HS-27A (cell line): ENCODE measurements around the gene GNG3.
"Not testable (repeated sequence)": the region's sequence is repeated elsewhere in the genome, so short reads cannot be mapped to it uniquely, and the experiment has no call there.

Experiments used
- DNase-seq: peaks from one replicate; pipeline ENCODE4 v3.0.0-alpha.2; 2012; ENCODE audit warnings: low read depth, missing footprints

The GNG3 gene

DNA sequence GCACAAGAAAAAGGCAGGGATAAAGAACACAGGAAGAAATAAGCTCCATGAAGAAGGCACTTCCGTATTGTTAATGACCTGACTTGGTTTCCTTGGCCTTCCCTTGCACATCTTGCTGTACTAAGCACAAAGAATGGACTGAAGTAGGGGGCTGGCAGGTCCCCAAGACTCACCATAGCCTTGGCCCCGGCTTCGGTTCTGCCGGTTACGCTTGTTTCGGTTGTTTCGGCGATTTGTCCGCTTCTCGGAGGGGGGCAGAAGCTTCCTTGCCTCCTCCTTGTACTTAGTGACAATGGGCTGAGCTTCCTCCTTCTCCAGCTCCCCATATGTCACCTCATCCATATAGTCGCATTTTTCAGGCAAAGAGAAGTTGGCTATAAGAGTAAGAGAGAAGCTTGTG is 9.3 kb downstream of the GNG3 start:
- no peak for DNase-seq

DNA sequence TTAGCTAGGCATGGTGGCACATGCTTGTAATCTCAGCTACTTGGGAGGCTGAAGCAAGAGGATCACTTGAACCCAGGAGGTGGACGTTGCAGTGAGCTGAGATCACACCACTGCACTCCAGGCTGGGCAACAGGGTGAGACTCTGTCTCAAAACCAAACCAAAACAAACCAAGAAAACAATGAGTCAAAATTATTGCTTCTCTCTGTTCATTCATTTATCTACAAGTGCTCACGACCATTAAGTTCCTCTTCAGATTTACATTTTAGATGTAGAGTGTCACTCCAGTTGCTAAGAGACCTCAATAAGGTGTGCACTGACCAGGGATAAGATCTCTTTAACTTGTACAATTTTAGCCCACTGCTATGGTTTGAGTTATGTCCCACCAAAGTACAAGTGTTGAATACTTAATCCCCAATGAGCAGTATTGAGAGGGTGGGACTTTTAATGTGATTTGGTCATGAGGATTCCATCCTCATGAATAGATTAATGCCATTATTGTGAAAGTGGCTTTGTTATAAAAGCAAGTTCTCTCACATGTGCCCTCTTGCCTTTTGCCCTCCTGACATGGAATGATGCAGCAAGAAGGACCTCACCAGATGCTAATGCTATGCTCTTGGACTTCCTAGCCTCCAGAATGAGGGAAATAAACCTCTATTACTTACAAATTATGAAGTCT is 12.0 kb downstream of the GNG3 start:
- no peak for DNase-seq

DNA sequence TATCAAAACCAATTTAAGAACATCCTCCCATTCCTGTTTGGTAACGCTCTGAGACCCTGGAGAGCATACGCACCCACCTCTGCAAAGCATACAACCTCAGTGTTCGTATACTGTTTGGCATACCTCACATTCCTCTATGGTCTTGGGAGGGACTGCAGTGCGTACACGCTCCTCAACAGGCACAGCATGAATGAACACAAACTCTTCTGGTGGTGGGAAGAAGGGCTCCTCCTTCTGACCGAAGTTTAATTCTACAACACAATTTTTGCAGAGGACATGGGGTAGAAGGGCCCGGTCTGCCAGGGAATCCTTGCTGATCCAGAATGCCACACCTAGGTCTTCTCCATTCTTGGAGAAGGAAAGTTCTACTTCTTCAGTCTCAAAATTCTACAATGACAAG is 14.5 kb downstream of the GNG3 start:
- DNase-seq: no peak

DNA sequence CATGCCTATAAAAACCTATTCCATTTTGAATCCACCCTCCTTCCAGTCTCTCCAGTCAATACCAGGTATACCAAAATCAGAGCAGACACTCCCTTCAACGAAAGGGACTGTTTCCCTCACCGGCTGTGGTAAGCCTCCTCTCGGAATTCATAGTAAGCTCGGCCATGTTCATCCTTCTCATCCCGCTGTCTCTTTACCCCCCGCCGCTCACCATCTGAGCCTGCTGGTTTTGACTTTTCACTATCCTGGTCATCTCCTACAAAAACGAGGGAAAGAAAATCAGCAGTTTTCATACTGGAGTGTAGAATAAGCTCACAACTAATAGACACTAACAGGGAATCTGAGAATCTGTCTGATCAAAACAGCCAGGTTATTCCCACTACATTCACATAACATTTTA is 16.7 kb downstream of the GNG3 start:
- no peak for DNase-seq

DNA sequence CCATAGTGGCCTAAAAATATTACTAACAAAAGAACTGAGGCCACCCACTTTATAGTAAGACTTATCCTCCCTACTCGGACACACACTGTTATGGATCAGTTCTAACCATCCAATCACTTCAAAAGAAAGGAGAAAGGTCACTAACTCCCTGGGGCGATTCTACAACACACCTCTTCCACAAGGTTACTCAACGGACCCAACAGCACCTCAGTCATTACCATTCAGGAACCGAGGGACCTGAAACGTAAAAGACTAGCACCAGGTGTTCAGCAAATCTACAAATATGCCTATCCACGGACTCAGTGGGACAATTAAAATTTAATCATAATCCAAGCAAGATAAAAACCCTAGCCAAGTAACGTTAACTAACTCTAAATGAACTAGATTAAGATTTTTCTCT is 18.2 kb downstream of the GNG3 start:
- no peak for DNase-seq

DNA sequence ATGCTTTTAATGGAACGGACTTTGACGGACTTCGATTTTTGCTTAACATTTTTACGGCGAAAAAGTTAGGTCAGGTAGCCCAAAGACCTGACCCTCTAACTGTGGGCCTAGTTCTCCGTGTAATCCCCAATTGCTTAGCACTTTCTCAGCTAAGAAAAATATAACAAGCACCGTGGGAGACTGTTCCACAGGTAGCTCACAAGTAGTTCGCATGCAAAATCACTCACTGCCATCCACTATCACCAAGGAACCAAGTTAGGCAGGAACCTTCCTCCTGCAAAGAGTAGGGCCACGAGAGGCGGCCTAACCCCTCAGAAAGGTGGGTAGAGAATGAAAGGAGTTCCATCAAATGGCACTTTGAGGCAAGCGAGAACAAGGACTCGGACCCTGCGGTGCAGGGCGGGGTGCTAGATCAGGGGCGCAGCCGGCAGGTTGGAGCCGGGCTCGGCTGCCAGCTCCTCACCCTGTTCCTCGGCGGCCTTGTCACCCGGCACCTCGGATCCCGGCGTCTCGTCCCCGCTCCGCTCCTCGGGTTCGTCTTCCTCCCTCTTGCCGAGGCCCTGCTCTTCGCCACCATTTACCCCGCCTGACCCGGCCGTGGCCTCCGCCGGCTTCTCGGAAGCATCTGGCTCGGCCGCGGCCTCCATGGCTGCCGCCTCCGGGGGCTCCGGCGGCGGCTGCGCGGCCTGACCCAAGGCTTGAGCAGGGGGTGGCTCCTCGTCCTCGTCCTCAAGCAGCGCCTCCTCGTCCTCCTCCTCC is 18.9 kb downstream of the GNG3 start:
- DNase-seq: no peak

DNA sequence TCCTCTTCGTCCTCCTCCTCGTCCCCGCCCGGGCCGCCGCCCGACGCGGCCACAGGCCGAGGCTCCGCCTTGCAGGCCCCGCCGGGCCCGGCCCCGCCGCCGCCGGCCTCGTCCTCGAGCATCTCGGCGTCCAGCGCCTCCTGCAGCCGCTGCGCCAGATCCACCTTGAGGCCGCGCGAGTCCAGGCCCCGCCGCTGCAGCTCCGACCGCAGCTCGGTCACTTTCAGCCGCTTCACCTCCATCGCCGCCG is 19.4 kb downstream of the GNG3 start:
- no peak for DNase-seq

DNA sequence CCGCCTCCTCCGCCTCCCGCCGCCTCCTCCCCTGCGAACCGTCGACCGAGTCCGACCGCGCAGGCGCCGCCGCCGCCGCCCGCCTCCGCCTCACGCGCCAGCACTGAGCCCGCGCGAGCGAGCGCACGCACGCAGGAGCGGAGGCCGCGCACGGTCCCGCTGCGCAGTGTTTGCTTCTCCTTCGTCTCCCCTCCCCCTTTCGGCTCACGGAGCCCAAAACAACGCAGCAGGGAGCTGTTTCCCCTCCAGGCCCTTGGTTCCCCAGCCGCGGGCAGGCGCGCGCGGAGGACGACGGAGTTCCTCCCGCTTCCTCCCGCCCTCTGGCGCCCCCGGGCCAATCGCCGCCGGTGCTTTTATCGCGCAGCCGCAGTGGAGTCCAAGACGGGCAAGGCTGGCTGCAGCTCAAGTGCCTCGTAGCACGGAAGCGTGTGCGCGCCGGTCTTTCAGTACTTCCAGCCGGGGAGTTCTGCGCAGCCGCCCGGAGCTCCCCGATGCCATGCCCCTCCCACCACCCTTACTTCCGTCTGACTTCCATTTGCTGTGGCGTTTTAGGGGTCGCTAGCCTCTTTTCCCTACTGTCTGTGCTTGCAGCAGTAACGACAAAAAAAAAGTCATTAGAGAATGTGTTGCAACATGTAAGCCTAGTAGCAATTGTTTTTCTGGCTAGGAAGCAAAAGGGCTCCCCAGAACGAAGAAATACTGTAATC is 19.8 kb downstream of the GNG3 start, which contains the start of gene HNRNPUL2:
Gene HNRNPUL2 (minus strand): TSS at position 293 of the 707 bp plus-strand sequence. CDS start 301 bp downstream, outside the sequence.
- peak; percentile 98 for DNase-seq

DNA sequence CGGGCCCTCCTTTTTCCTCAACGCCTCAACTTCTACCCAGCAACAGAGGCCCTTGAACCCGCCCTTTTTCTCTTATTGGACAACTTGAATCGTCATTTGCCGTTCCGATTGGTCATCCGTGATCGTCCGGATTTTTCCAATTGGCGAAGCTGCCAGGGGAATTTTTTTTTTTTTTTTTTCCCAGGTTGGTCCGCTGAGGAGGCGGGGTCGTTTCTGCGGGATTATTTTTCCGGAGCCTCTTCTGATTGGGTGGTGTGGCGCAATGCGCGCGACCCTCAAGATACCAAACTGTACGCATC is 20.3 kb downstream of the GNG3 start:
- peak; percentile 99 for DNase-seq

DNA sequence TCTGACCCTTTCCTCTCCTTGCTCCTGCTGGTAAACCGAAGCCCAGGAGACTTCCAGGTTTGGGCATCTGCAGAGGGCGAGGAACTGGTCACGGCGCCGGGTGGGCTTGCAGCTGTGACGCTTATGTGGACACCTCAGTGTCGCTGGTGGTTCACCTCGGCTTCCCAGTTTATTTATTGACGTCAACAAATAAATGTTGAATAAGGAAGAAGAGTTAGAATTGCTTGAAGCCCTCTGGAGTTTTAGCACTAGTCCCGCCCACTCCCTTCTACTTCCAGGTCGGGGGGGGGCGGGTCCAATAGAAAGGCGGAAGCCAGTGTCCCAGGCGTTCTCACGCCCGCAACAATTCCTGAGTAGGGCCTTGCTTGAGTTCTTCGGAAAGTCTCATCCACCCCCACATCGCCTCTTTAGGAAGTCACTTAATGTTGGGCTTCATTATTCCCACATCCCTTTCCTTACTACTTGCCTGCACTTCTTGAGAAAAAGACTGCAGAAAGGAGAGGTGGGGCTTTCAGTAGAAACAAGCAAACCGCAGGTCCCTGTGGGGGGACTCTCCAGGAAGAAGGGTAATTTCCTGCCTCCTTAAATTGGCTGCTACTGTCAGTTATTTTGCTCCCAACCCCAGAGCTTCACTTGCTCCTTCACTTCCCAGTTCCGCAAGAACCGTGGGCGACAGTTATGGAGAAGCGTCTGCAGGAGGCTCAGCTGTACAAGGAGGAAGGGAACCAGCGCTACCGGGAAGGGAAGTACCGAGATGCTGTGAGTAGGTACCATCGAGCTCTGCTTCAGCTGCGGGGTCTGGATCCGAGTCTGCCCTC is 20.9 kb downstream of the GNG3 start, which contains the start of gene TTC9C:
Gene TTC9C (plus strand): TSS at position 316 of the 818 bp plus-strand sequence. CDS start 363 bp downstream, at position 679.
- peak; percentile 86 for DNase-seq

DNA sequence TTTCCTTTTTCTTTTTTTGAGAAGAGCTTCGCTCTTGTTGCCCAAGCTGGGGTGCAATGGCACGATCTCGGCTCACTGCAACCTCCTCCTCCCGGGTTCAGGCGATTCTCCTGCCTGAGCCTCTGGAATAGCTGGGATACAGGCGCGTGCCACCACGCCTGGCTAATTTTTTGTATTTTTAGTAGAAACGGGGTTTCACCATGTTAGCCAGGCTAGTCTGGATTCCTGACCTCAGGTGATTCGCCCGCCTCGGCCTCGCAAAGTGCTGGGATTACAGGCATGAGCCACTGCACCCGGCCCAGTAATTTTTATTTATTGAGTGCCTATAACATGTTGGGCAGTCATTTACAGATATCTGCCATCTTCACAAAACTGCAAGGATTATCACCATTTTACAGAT is 22.6 kb downstream of the GNG3 start:
- DNase-seq: not testable (repeated sequence)

DNA sequence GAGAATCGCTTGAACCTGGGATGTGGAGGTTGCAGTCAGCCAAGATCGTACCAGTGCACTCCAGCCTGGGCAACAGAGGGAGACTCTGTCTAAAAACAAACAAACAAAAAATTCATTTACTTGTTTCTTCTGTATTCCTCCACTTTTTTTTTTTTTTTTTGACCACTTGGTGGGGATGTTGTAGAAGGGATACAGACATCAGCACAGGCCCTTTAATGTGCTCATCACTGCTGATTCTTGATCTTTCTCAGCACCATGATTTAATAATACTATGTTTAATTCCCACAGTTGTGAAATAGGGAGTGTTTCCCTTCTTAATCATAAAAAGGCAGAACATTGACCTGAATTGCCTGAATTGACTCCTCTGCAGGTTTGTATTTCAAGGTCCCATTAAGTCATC is 25.4 kb downstream of the GNG3 start:
- no peak for DNase-seq

DNA sequence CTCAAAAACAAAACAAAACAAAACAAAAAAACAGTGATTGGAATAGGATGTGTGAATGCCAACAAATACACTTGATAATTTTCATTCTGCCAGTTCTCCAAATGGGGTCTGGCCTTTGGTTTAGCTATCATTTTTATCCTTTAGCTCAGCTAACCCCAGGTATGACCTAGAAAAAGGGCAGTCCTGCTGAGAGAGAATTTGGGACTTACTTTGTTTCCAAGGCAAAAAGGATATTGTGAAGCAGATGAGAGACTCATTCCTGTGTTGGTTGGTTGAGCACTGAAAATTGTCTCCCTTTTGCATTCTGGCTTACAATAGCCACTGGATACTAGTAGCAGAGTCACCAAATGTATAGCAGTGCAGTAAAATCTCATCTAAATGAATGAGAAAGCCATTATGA is 29.7 kb downstream of the GNG3 start:
- DNase-seq: no peak

DNA sequence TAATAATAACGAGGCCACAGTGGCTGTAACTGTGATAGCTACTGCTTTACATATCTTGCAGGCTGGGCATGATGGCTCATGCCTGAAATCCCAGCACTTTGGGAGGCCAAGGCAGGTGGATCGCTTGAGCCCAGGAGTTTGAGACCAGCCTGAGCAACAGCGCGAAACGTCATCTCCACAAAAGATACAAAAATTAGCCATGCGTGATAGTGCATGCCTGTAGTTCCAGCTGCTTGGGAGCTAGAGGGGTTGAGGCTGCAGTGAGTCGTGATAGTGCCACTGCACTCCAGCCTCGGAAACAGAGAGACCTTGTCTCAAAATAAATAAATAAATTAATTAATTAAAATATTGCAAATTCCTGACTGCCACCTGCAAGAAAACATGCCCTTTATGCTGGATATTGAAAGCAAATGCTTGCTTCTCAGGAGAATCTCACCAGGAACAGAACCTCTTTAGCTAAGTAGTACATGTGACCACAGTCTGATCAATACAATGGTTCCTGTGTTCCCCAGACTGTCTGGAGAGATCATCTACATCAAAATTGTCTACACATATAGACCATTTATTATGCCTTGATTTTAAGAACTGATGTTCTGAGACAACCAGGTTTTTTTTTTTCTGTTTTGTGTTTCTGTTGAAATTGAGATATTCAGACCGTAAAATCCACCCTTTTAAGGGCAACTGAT is 40.1 kb downstream of the GNG3 start:
- DNase-seq: no peak

DNA sequence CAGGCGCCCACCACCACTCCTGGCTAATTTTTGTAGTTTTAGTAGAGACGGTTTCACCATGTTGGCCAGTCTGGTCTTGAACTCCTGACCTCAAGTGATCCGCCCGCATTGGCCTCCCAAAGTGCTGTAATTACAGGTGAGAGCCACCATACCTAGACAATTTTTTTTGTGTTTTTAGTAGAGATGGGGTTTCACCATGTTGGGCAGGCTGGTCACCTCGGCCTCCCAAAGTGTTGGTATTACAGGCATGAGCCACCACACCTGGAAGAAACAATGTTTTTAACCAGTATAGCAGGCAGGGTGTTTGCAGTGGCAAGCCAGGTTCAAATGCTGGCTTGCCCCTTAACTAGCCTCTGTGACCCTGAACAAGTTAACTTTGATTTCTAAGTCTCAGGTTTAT is 42.5 kb downstream of the GNG3 start:
- not testable (repeated sequence) for DNase-seq

DNA sequence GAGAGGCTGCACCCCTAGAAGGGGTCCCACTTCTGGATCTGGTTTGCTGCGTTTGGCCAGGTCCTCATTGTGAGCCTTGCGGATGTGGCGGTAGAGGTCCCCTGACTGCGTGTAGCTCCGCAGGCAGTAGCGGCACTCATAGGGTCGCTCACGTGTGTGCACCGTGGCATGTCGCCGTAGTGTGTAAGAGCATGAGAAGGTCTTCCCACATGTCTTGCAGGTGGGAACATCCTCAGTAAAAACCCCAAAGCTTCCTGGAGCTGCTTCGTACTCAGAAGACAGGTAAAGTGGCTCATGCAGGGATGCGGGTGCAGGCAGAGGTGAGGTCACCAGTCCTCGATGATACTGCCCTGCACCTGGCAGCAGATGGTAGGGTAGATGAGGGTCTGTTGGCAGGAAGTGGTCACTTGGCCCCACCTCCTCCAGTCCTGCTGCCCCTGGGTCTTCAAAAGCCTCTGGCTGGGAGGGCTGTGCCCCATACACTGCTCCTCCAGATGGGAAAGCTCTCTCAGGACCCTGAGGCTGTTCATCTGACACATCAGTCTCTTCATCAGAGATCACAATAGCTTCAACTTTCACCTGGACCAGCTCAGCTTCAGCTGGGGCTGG is 44.8 kb downstream of the GNG3 start:
- no peak for DNase-seq

DNA sequence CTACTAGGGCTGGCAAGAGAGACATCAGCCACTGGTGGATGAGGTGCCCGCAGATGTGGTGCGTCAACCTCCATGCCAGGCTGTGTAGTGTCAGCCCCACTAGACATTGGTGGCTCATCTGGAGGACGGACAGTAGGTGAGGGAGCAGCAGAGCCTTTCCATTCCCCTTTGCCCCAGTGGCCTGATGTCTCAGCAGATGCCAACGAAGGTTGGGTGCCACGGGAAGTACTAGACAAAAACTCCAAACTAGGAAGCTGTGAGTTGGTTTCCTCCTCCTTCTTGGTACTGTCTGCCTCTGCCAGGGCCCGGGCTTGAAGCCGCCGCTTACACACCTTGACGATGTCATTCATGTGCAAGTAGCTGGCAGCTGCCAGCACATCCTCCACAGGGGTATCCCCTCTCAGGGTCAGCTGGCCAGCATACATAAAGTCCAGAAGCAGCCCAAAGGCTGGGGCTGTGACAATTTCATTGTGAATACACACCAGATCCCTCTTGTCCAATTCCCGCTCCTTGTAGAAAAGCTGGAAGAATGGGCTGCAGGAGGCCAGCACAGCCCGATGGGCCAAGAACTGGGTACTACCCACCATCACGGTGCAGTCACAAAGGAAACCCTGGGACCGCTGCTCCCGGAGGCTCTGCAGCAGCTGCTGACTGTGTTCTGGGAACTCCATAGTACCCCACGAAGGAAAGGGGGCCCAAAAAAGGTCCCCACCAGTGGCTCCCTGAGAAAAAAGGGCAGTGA is 45.7 kb downstream of the GNG3 start:
- DNase-seq: no peak

DNA sequence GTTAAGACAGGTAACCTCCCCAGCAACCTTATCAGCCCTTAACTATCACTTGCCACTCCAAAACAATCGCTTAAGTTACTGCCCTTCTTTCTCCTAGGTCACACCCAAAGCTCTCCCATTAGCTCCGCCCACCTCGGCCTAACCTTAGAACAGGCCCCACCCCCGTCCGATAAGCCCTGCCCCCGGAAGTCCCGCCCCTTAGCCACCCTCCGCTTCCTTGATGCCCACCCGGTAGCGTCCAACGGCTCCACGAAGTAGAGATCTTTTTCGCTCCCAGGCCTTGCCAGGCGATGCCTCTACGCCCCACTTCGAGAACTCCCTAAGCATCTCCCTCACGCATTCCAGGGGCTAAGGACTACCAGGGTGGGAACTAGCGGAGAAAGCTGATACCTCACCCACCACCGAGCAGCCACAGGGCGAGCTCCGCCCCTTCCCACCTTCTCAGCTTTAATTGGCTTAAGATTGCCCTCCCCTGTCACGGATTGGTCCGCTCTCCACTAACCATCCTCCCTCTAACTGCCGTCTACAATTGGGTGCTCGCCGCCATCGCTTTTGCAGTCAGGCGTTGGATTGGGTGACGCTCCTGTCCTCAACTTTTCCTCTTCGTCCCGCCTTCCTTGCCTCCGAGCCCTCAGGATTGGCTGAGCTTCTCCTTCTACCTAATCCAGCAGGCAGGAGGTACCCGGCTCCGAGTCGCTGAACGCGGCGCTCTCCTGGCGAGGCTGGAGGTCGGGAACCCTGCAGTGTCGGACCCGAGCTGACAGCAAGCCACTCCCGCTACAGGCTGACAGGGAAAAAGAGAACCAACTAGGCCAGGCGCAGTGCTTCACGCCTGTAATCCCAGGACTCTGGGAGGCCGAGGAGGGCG is 46.5 kb downstream of the GNG3 start, which contains the start of gene ZBTB3:
Gene ZBTB3 (minus strand): TSS at position 425 of the 868 bp plus-strand sequence. CDS start 496 bp downstream, outside the sequence.
- DNase-seq: peak; percentile 99

DNA sequence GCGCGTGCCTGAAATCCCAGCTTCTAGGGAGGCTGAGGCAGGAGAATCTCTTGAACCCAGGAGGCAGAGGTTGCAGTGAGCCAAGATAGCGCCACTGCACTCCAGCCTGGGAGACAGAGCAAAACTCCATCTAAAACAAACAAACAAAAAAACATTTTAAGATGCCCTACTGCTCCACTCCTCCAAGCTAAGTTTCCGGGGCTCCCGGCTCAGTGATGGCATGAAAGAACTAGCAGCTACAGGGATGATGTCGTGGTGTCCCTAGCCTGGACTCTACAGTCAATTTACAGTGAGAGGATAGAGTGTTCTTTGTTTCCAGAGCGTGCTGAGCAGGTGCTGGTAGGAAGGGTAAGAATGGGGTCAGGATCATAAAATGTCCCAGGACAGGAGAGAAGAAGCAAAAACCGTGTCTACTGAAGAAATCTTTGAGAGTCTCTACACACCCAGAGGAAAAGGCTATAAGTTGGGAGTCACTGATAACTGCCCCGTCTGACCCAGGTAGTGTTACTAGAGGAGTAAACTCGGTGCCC is 47.7 kb downstream of the GNG3 start:
- DNase-seq: no peak
